Measurements from ENCODE around the gene TEAD1. TPM values are rescaled to one million over a fixed set of nuclear protein-coding genes. Genes with fewer than 3 reads are reported as not detected.
A peak's percentile ranks its signal among the peaks of the same experiment; 100 is the strongest.

TEAD1 gene
- total and polyA plus RNA-seq, 9 of the 15 experiments (the other 6 are each of a cell fraction or from before 2014, with no cell fraction given), result 1.7 to 17.7 (median 10.8) TPM

DNA sequence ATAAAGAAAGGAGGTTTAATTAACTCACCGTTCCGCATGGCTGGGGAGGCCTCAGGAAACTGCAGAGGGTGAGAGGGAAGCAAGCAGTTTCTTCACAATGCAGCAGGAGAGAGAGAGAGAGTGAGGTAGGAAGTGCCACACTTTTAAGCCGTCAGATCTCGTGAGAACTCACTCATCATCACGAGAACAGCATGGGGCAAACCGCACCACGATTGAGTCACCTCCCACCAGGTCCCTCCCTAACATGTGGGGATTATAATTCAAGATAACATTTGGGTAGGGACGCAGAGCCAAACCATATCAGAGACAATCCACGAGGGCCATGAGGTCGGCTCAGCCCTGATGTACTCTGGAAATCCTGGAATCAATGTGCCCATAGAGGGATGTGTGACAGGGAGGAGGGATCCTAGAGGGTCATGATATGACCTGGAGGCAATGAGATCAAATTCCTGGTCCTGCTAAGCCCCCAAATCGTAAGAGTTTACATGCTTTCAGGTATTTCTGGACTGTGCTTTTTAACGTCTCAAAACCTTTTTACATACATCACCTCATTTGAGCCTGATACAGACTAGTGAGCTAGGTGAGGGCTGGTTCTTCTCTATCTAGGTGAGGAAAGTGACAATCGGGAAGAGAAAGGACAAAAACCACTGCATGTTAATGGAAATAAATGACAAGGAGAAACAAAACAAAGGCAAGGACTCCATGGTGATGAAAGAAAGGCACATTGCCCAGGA is 315.4 kb downstream of the TEAD1 start (continued):
- TF ChIP-seq ZNF280A (IDR thresholded peaks at IDR 0.05; ENCODE audit: low read depth, partially characterized antibody), result no peak
- peak; percentile 76; the same call in 1 of the 2 replicates for TF ChIP-seq NKRF (IDR thresholded peaks at IDR 0.05; ENCODE audit: borderline replicate concordance)
- TF ChIP-seq TSC22D4 (tag; IDR thresholded peaks at IDR 0.05), result no peak
- TF ChIP-seq RNF2 (IDR thresholded peaks at IDR 0.05), result peak; percentile 92
- TF ChIP-seq ARID1B (IDR thresholded peaks at IDR 0.05), result peak; percentile 97
- peak; percentile 95 for TF ChIP-seq MYC (IDR thresholded peaks at IDR 0.05; ENCODE audit: low read depth, low read length)
- no peak; the same call in 1 of the 2 replicates for TF ChIP-seq MYC (CRISPR knock-in tag; IDR thresholded peaks at IDR 0.05; ENCODE audit: borderline replicate concordance, low read depth)
- TF ChIP-seq, protein P1, sequence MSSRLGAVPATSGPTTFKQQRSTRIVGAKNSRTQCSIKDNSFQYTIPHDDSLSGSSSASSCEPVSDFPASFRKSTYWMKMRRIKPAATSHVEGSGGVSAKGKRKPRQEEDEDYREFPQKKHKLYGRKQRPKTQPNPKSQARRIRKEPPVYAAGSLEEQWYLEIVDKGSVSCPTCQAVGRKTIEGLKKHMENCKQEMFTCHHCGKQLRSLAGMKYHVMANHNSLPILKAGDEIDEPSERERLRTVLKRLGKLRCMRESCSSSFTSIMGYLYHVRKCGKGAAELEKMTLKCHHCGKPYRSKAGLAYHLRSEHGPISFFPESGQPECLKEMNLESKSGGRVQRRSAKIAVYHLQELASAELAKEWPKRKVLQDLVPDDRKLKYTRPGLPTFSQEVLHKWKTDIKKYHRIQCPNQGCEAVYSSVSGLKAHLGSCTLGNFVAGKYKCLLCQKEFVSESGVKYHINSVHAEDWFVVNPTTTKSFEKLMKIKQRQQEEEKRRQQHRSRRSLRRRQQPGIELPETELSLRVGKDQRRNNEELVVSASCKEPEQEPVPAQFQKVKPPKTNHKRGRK (tag; IDR thresholded peaks at IDR 0.05), result no peak
- peak; percentile 53; the same call in 1 of the 2 replicates for TF ChIP-seq GATAD2A (IDR thresholded peaks at IDR 0.05)
- TF ChIP-seq ZC3H4 (CRISPR knock-in tag; IDR thresholded peaks at IDR 0.05; ENCODE audit: borderline replicate concordance), result no peak
- TF ChIP-seq ILK (tag; IDR thresholded peaks at IDR 0.05; ENCODE audit: borderline replicate concordance, low read depth), result no peak
- peak; percentile 72; the same call in 1 of the 2 replicates for TF ChIP-seq MYNN (IDR thresholded peaks at IDR 0.05)
- TF ChIP-seq MYNN (CRISPR knock-in tag; IDR thresholded peaks at IDR 0.05), result no peak
- peak in 1 of 2 experiments; percentile 92; a peak in 2 of 4 replicates for TF ChIP-seq TBL1XR1 (IDR thresholded peaks at IDR 0.05; ENCODE audit: low read length in 2 of 2)
- no peak for TF ChIP-seq ATF6 (CRISPR knock-in tag; IDR thresholded peaks at IDR 0.05)
